ENCODE measurements around the gene SAP30L.

SAP30L gene

GRCh38 chr5:154464438-154464837 is 18.6 kb downstream of the SAP30L start:
- no peak for DNase-seq

GRCh38 chr5:154465169-154465568 is 19.4 kb downstream of the SAP30L start:
- DNase-seq: no peak

GRCh38 chr5:154466147-154466546 is 20.4 kb downstream of the SAP30L start:
- no peak for DNase-seq

- DNase-seq: no peak
These were observed 20.9 kb downstream of the SAP30L start for GRCh38 chr5:154466671-154467070.

- peak in 47 of 56 donors; percentile 4 to 85 (median 40) for DNase-seq
These were observed 22.0 kb downstream of the SAP30L start for GRCh38 chr5:154467655-154468354.

- no peak for DNase-seq
These were observed 24.3 kb downstream of the SAP30L start for GRCh38 chr5:154470137-154470536.

GRCh38 chr5:154470947-154471870 is 25.4 kb downstream of the SAP30L start:
- DNase-seq: no peak

GRCh38 chr5:154472871-154473580 is 27.2 kb downstream of the SAP30L start:
- no peak for DNase-seq

GRCh38 chr5:154473581-154474283 is 27.9 kb downstream of the SAP30L start:
- DNase-seq: no peak

- no peak for DNase-seq
These were observed 28.9 kb downstream of the SAP30L start for GRCh38 chr5:154474396-154475334.

- no peak for DNase-seq
These were observed 30.0 kb downstream of the SAP30L start for GRCh38 chr5:154475591-154476353.

- DNase-seq: no peak
These were observed 30.8 kb downstream of the SAP30L start for GRCh38 chr5:154476354-154477205.

GRCh38 chr5:154477382-154478223 is 31.8 kb downstream of the SAP30L start:
- DNase-seq: peak in 1 of 56 donors; percentile 11

GRCh38 chr5:154478224-154478565 is 32.4 kb downstream of the SAP30L start, which contains the start of gene HAND1:
TSS of gene HAND1 (minus strand) at chr5:154478227. CDS start at chr5:154478008, 219 bp downstream.
- peak in 1 of 56 donors; percentile 3 for DNase-seq

GRCh38 chr5:154478752-154479159 is 33.0 kb downstream of the SAP30L start:
- DNase-seq: no peak

GRCh38 chr5:154479160-154479943 is 33.6 kb downstream of the SAP30L start:
- no peak for DNase-seq
